ENCODE results near the gene CMTM1. TPM values are rescaled to one million over a fixed set of nuclear protein-coding genes. Genes with fewer than 3 reads are reported as not detected.

CMTM1 gene
- total RNA-seq, 1 experiment from 2014 or later = 2.6 TPM

DNA sequence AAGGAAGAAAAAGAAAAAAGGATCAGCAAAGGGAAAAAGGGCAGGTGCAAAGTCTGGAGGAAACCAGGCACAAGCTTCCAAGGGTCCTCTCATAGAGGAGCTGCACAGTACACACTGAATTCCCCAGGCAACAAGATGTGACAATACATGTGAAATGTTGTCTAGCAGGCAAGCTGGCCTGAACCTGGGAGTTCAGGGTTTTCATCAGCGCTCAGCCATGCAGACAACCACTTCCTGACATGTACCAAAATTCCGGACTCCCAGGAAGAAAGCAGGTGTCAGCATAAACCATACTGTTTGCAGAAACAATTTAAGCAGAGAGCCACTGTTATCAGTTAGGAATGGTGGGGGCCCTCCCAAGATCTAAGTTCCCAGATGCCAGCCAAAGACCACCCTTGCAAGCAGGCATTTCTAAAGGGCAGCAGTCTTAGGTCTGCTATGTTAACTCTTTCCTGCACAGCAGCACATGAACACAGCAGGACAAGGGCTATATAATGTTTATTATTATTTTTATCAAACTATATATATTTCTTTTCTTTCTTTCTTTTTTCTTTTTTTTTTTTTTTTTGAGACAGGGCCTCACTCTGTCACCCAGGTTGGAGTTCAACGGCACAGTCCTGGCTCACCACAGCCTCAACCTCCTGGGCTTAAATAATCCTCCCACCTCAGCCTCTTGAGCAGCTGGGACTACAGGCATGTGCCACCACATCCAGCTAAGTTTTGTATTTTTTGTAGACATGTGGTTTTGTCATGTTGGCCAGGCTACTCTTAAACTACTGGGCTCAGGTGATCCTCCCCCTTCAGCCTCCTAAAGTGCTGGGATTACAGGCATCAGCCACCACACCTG lies 26.4 kb upstream of the CMTM1 start:
- Histone ChIP-seq H3K4ac (ENCODE audit: low read depth, low read length) (no peak overlapping the region), H3T11ph (ENCODE audit: low read length) (no peak overlapping the region), H3K79me2 (ENCODE audit: insufficient read depth, low read length) (no peaks in the 10 kb centered on the region), H4K20me1 (ENCODE audit: control insufficient read depth, insufficient read depth, insufficient read length) (no peaks in the 10 kb centered on the region), H2BK5ac (ENCODE audit: insufficient read length, low read length) (no peak overlapping the region), H2BK120ac (ENCODE audit: low read depth, low read length, poor library complexity, severe bottlenecking) (no peak overlapping the region), H3K4me1 (ENCODE audit: insufficient read depth, low read length) (peaks cover 8% of the 10 kb centered on the region; the same call in 1 of the 2 replicates), H3K79me1 (ENCODE audit: insufficient read depth, low read depth, low read length, poor library complexity, severe bottlenecking) (no peaks in the 10 kb centered on the region), H3K9ac (ENCODE audit: extremely low read depth, insufficient read length, low read length) (no peak overlapping the region), H2BK20ac (ENCODE audit: low read depth, low read length, poor library complexity, severe bottlenecking) (no peak overlapping the region), H3K23ac (ENCODE audit: insufficient read length, low read depth, low read length) (no peak overlapping the region), H2BK12ac (ENCODE audit: insufficient read length, low read depth, low read length) (no peak overlapping the region), H4K8ac (replicated peaks; ENCODE audit: insufficient read length, low read depth, low read length) (no peak overlapping the region), H4K5ac (ENCODE audit: insufficient read length, low read depth, low read length) (no peak overlapping the region), H3K56ac (ENCODE audit: insufficient read length, low read depth, low read length) (no peak overlapping the region), H4K91ac (ENCODE audit: insufficient read length, low read depth, low read length) (no peak overlapping the region), H3K14ac (ENCODE audit: insufficient read depth, low read length) (no peak overlapping the region), H3K23me2 (ENCODE audit: insufficient read length, low read depth, low read length, poor library complexity, severe bottlenecking) (no peaks in the 10 kb centered on the region), H3K4me2 (ENCODE audit: insufficient read depth, insufficient read length, low read length) (no peak overlapping the region), H3K27me3 (ENCODE audit: insufficient read depth, low read length) (no peaks in the 10 kb centered on the region), H3K27ac (ENCODE audit: insufficient read length, low read depth, low read length) (no peak overlapping the region), H3K9me3 (ENCODE audit: control insufficient read depth, low read depth, low read length) (no peaks in the 10 kb centered on the region), H3K18ac (ENCODE audit: insufficient read length, low read depth, low read length) (no peak overlapping the region), H2BK15ac (ENCODE audit: low read depth, low read length) (no peak overlapping the region), H2AFZ (ENCODE audit: low read length) (no peak overlapping the region), H2AK5ac (ENCODE audit: insufficient read length, low read length) (no peak overlapping the region)
- H3K36me3 Mint-ChIP-seq (ENCODE audit: insufficient read depth in 1 of 3, low read depth in 3 of 3) = no peaks in the 10 kb centered on the region; a peak in 1 of 7 replicates
- TF ChIP-seq CTCF (conservative IDR thresholded peaks at IDR 0.05) = no peak
- WGBS (ENCODE audit: extremely low coverage, insufficient read length, low lambda C conversion rate) = no CpG with 5 or more reads among the region's 3 CpGs
- H3K4me3 Mint-ChIP-seq = no peak overlapping the region
- H3K9me3 Mint-ChIP-seq = no peaks in the 10 kb centered on the region
- DNase-seq = no peak
- no peaks in the 10 kb centered on the region for H3K27me3 Mint-ChIP-seq (ENCODE audit: low read depth)
- peaks cover 13 to 14% of the 10 kb centered on the region in 2 experiments for H3K4me1 Mint-ChIP-seq
- H3K27ac Mint-ChIP-seq = no peak overlapping the region

Data from H9 (cell line).